IPS-11a (cell line): Measurements from ENCODE around the gene CNNM2.
"Not testable (repeated sequence)": the region's sequence is repeated elsewhere in the genome, so short reads cannot be mapped to it uniquely, and the experiment has no call there.

Source experiments
- H3K4me3 ChIP-seq: one replicate; pipeline ENCODE4 v1.5.1; 2013; ENCODE audit warnings: low read depth, low read length, control low read depth

CNNM2 gene

GRCh38 chr10:103130910-103131309, 212.8 kb downstream of the CNNM2 start:
- H3K4me3 ChIP-seq: no peak overlapping the region

- H3K4me3 ChIP-seq: not testable (repeated sequence)
Observed at GRCh38 chr10:103135168-103135567, 217.1 kb downstream of the CNNM2 start.

GRCh38 chr10:103139803-103140202, 221.7 kb downstream of the CNNM2 start:
- no peak overlapping the region for H3K4me3 ChIP-seq
